LHCN-M2 (cell line): ENCODE results near the gene PDZRN3. TPM values are rescaled to one million over a fixed set of nuclear protein-coding genes. Genes with fewer than 3 reads are reported as not detected.

Experiments used
- DNase-seq: peaks from one replicate; pipeline ENCODE4 v3.0.0-alpha.2; 2012; ENCODE audit warnings: low read depth
- total RNA-seq: library from RNA; depleted of rRNA; stranded (reverse); fragments of >200 nt; gene quantifications from 2 replicates; pipeline ENCODE4 v1.2.3, GENCODE V29; 2014

The PDZRN3 gene
- total RNA-seq, 1 experiment from 2014 or later: 6.7 TPM

DNA sequence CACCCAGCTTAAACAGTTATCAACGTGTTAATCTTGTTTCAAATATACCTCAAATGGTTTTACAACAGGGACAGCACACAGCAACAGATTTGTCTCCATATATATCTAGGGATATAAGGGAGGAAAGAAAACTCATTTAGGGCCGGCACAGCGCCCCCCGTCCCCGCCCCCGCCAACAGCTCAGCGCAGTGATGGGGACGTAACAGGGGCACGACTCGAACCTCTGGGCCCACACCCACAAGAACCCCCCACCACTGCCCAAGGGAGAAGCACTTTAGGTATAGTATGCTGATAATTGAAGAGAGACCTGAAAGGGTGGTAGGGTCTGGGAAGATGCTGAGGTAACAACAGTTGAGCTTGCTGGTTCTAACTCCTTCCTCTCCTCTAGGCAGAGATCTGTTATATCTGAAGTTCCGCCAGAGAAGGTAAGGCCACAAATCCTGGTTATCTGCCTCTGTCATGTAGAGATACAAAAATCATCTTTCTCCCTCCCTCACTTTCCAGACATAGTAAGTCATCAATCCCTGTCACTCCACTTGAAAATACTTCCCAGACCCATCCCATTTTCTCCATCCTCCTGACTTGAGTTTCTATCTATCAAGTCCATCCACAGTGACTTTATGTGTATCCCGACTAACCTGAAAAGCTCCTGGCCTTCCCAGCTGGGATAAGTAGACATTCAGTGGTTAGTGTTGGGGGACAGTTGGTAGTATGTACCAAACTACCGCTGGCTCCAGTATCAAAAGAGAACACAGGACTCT lies 126.9 kb downstream of the PDZRN3 start:
- no peak for DNase-seq

DNA sequence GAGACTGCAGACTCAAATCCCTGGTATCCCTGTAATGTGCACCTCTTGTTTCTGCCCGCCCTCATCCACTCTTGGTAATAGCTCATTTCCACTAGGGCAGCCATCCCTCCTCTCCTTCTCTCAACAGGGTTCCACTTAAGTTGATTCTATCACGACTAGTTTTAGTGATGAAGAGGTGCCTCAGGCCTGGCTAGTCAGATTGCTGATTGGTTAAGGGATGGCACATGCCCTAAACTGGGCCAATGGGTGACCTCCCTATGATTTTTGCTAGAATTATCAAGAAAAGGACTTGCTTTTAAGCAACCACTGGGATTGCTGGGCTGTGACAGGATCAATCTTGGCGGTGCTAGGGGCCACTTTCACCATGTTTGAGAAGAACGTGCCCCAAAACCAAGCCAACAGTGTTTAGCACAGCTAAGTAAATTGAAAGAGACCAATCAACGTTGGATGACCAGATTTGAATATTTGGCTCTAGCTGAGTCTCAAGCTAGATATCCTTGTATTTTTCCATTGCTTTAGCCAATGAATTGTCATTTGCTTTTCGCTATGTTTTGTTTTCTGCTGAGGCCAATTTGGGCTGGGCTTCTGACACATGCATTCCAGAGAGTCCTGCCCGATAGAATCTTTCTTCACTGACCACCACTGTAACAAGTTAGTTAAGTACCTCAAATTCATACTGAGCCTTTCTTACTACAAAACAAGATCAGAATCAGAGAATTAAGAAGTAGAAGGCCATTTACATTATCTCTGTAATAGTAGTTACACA lies 131.0 kb downstream of the PDZRN3 start:
- peak; percentile 62 for DNase-seq

DNA sequence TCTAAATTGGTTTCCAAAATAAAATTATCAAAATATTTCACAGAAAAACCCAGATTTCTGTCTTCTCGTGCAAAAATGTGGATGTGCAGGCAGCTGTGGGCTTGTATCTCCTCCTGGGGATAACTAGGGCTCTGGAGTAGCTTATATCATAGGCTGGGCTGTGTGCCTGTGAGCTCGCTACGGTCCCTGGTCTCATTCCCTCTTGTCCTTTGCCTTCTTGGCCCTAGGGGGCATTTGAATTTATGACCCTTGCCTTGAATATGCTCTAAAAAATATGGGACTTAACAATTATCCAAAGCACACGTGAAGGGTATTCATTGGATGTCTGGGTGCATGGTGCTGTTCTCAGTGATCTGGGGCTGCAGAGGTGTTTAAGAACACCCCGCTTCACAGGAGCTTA lies 132.6 kb downstream of the PDZRN3 start:
- no peak for DNase-seq

DNA sequence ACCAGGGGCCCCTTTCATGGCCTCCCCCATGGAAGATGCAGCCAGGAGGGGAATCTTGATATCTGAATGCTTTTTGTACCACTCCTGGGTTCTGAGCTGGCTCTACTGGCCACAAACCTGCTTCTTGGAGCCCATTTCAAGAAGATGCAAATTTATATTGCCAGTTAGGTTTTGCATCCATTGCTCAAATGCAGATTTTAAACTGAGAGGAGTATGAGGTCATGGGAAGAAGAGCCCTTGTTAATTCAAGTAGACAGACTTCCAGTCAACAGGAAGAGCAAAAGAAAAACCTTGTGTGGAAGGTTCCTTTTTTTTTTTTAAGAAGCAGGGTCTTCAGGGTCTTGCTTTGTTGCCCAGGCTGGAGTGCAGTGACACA lies 133.5 kb downstream of the PDZRN3 start:
- DNase-seq: no peak

DNA sequence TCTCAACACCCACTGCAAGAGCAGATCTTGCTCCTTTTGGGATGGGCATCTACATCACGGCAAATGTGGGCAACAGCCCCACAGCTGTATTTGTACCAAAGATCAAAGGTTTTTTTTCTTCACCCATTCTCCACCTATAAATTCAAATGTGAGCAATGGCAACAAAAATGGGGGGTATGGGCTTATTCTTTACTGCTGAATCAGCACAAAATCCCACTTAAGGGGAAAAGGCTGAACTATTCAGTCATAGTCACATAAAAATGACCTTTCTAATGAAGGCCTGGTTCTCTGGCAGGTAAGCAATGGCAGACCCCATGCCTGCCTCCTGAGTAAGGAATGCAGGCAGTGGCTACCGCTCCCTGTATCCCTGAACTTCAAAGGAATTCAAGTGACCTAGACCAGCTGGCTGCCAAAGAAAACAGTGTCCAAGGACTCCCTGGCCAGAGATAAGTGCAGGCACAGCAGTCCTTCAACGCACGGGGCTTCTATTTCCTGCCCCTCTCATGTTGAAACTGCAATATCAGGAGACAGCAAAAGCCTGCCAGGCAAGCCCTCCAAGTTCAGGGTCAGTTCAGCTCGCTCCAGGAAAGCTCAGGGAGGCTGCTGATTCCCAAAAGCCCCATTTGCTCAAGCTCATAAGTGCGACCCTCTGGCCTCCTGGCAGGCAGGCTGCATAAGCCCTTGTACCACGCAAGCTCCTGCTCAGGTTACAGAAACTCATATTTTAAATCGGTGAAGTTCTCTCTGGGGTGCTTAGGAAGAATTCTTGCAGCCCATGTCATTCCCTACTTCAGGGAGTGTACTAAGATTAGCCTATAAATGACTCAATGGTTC lies 134.1 kb downstream of the PDZRN3 start:
- no peak for DNase-seq

DNA sequence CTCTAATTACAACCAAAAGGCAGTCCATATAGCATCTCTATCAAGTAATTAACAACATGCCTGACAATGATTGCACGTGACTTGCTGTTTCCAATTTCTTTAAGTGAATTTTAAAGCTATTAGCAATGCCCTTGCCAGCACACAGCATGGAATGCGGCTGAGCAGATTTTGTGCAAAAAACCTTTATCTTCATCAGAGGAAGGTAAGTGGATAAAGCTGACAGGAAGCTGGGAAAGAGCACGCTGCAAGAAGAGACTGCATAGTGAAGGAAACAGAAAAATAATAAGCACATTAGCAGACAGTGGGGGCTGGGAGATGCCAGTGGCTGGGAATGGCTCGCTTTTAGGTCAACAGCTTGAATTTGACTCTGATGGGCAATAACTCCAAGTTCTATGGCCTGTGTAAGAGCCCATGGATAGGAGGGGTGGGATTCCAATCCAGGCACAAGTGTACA lies 138.8 kb downstream of the PDZRN3 start:
- DNase-seq: no peak

DNA sequence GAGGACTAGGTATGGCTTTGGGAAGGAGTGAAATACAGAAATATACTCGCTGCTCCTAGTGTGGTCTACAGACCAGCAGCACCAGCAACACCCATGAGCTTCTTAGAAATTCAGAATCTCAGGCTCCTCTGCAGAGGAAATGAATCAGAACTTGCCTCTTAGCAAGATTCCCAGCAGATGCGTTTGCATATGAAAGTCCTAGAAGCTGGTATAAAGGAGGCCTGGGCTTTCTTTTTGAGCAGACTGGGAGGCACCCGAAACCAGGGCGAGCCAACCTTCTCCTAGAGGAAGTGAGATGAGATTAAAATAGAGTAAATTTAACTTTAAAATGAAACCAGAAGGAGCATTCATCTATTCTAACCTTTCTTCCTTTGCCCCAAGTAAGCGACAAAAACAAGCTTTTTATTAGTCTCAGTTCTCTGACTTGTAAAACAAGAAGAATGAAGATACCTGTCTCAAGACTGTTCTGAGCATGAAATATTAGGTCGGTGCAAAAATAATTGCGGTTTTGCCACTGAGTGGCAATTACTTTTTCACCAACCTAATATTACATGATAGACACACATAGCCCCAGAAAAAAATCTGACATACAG lies 140.0 kb downstream of the PDZRN3 start:
- no peak for DNase-seq

DNA sequence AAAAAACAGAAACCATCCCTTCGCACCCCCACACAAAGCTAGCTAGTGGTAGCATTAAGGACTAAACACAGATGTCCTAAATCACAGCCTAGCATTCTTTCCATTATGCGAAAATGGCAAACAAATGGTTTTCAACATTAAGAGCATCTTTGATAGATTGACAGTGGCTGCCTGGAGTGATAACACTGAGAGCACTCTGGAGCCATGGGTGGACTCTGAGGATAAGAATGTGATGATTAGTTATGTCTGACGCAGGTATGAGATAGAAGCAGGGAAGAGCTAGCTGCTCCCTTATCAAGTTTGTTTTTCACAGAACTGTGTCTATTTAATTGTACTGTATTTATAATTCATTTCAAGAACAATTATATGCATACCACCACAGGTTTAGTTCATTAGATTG lies 142.9 kb downstream of the PDZRN3 start:
- DNase-seq: no peak

DNA sequence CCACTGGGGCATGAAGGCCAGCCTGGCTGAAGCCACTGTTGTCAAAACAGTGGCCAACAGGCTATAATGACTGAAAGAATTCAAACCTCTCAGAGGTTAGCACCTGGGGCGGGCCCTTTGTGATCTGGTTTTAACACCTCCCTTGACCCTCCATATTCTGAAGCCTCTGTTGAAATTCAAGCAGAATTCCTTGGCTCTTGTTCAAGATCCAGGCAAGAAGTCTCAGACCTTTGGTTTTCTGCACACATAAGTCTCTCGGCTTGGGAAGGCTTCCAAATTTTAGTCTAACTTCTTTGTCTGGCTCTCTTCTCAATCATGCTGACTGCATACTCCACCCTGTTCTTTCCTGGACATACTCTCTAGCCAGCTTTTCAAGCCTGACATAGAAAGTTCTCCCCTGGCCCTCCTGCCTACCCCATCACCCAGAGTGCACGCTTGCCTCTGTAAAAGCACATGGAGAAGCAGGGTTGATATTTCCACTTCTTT lies 144.5 kb downstream of the PDZRN3 start:
- DNase-seq: no peak

DNA sequence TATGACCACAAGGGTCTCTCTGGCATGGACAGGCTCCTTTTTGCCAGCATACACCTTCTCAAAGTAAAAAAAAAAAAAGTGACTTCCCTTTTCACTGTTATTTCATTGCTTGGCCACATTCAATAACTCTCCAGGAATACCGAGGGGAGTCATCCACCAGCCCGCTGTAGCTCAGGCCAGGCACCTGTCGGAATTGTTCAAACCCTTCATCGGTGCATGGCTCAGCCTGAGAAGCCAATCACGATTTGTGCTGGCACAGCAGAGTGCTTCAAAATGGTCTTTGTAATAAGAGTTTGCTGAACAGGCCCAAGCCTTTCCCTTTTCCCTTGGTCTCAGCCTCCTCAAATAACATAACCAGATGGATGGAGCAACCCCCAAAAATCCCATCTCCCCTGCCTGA lies 145.4 kb downstream of the PDZRN3 start:
- DNase-seq: no peak

DNA sequence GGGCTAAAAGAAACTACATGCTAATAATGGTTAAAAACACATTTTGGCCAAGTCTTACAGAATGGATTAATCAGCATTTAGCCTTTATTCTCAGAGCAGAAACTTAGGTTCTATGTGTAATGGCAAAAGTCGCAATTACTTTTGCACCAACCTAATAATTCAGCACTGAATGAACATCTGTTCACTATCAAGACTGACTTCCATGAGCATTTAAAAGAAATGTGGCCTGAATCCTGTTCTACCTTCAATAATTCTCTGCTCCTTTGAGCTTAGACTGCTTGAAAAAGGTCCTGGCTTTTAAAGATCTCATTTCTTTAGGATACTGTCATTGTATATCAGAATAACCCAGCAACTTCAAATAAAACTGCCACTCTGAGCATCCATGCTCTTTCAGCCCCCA lies 145.9 kb downstream of the PDZRN3 start:
- DNase-seq: no peak

DNA sequence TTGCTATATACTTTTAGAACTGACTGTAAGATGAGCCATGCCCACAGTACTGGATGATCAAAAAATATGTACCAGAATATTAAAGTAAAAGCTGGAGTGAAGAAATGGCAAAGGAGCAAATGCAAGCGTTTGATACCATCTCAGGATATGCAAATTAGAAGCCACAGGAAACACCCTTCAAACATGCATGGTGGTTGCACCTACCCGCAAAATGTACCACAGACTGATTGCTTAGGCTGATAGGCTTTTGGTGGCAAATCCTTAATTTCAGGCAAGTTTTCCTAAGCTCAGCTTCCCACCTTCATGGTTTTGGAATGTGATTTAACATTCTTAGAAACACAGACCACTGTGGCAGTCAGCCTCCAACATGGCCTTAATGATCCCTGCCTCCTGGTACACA lies 149.0 kb downstream of the PDZRN3 start:
- DNase-seq: no peak

DNA sequence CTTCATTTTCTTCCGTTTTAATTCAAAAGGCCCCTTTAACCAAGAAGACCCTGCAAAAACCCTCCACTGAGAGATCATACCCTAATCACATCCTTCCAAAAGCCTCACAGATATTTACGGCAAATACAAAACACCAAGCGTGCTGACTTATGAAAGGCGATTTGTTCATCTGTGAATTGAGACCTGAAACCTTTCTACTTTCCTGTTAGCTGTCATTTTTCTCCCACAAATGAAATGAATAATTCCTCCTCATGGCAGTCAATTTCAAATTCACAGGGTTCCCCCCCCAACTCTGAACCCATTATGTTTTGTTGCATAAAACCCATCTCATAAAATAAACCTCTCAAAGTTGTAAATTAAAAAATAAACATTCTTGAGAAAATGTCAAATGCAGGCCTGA lies 149.6 kb downstream of the PDZRN3 start:
- DNase-seq: no peak

DNA sequence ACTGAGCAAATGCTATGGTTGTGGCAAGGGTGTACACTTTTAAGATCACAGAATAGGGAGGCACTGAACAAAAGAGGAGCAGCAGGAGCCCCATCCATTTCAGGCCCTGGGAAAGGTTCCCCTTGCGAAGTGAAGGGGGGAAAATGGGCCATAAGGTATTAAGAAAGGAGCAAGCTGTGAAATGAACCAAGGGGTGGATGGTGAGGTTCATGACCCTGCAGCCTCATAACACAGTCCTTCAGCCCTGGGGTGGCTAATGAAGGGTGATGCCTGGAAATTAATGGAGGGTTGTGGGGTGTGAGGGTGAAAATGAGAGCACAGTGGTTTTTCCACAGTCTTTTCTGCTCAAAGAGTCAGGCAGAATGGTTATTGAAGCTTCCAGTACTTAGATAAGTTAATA lies 150.1 kb downstream of the PDZRN3 start:
- DNase-seq: no peak

DNA sequence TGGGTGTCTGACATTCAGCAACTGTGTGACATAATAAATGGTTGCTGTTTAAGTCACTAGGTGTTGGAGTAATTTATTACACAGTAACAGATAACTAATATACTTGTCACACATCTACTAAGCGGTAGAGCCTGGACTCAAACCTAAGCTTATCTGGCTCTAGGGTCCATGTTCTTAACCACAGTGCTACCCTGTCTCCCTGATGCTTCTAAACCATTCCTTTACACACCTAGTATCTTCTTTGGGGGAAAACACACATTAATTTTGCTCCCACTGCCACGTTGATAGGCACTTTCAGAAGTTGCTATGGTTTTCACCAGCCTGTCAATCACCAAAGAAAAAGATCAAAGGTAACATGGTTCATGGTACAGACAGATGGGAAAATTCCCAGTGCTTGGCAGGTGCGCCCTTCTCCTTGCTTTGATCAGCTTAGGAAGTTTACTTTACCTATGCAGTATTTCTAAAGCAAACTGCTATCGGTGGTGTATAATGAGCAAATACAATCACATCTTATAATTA lies 150.8 kb downstream of the PDZRN3 start:
- DNase-seq: no peak

DNA sequence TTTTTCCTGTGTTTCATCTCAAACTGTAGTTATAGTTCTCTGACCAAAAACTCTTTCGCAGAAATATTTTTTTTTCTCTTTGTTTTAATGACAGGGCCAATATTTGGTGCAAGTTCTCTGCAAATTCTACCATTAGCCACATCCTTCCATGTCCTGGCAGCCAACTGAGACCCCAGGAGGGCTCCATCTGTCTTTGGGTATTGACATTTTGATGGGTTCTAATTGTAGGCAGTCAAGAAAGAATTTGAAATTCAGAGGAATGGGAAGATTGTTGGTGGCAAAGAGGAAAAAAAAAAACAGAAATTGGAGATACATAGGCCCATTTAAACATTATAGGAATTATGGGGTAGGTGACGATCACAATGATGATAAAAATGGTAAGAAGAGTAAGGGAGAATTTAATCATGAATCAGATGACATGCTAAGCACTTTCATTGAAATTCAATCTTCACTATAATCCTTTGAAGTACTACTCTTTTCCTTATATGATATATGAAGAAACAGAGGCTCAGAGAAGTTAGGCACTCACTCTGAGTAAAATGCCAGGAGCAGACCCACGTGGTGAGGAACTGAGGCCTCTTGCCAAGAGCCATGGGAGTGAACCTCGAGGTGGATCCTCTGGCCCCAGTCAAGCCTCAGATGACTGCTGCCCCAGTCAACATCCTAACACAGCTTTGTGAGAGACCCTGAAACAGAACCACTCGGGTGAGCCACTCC lies 151.4 kb downstream of the PDZRN3 start:
- no peak for DNase-seq

DNA sequence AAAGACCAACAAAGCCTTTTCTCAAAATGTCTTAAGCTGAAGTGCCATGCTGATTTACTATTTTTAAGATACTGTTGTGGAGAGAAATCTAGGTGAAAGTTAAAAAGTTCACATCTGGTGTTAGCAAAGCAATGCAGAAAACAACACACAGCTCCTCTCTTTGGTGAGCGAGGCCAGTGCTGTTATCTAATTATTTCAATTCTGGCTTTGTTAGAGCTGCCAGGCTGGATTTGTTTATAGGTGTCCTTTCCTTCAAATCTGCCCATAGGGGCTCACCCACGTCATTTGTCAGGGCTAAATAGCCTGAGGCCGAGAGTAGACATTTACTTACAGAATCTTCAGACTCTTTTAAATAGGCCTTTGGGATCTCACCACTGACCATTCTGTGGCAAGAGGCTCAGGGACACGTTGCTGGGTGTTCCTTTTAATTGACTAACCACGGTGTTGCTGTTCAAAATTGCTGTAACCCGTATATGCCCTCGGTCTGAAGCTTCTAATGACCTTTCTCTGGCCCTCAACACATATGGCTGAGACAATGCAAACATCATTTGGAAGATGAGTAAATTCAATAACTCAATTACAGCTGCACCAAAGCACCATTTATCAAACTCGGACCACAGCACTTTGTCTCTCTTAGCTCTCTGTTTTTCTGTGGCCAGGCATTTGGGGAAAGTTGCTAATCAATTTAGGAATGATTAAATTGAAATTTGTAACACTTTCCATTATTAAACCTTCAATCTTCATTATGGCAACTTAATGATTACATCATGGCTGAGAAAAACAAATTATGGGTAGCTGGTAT lies 152.6 kb downstream of the PDZRN3 start:
- no peak for DNase-seq

DNA sequence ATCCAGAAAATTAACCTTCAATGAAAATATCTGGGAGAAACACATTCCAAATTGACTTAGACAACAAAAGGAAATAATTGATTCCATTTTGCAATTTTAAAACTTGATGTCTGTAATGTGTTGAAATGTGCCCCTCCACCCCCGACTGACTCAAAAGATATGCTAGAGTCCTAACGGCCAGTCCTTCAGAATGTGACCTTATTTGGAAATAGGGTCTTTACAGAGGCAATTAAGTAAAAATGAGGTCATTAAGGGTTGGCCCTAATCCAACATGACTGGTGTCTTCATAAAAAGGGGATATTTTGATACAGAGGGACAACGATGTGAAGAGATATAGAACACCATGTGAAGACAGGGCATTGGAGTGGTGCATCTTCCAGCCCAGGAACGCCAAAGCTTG lies 153.9 kb downstream of the PDZRN3 start:
- DNase-seq: no peak

DNA sequence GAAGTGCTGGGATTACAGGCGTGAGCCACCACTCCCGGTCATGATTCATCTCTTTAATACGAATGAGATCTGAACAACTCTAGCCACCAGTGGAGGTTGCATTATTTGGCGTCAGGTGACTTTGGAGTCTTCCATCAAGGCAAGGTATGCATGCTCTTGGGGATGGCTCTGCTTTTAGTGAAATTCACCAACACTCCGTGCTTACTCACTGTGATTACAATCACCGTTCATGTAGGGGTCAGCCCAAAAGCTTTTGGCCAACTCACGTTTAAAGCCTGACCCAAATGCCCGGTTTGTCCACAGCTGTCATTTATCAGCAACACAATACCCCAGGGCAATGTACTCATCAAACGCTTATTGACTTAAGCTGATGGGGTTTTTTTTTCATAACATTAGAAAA lies 155.4 kb downstream of the PDZRN3 start:
- no peak for DNase-seq

DNA sequence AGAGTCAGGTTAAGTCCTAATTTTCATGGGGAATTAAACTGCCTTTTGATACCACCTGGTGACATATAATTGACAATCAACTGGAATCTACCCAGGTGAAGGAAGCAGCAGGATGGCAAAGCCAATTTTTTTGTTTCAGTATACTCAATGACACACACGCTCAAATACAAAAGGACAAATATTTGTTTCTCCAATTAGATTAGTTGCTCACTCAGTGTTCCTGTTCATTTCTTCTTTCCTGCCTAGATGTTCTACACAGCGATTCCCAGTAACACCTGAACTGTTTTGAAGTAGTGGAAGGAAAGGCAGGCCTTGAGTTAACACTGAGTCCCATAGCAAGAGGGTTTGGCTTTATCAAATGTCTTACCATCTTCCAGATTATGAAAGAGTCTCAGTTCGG lies 157.5 kb downstream of the PDZRN3 start:
- no peak for DNase-seq
